K562 (cell line): Measurements from ENCODE around the gene CPT1B. TPM values are rescaled to one million over a fixed set of nuclear protein-coding genes. Genes with fewer than 3 reads are reported as not detected.
A peak's percentile ranks its signal among the peaks of the same experiment; 100 is the strongest.

Experiments used
- ATF3 ChIP-seq, 2 experiments: fragments of 450-650 bp in 1 of 2; sonication (generic) in 1 of 2; formaldehyde crosslinking in 1 of 2; IDR thresholded peaks in 1 of 2; conservative IDR thresholded peaks in 1 of 2; 2 replicates each; pipeline versions ENCODE4 v1.6.1 to v1.8.1; 2016 to 2023; ENCODE audit warnings: mild to moderate bottlenecking in 2 of 2, moderate library complexity in 2 of 2, inconsistent platforms in 1 of 2, missing genetic modification reagents in 1 of 2
- E4F1 ChIP-seq: fragments of 250-450 bp; sonication (Bioruptor Pico); IDR thresholded peaks from 2 replicates; pipeline ENCODE4 v1.5.0; 2021; ENCODE audit warnings: mild to moderate bottlenecking, borderline replicate concordance
- ESRRB ChIP-seq: fragments of 250-450 bp; sonication (Bioruptor Pico); IDR thresholded peaks from 2 replicates; pipeline ENCODE4 v1.5.0; 2020; ENCODE audit warnings: mild to moderate bottlenecking, moderate library complexity, borderline replicate concordance
- HBP1 ChIP-seq: fragments of 450-650 bp; formaldehyde crosslinking; IDR thresholded peaks from 2 replicates; pipeline ENCODE4 v1.4.0; 2022; ENCODE audit warnings: missing genetic modification characterization
- ID3 ChIP-seq, 2 experiments: fragments of 250-450 bp in 1 of 2; fragments of 450-650 bp in 1 of 2; sonication (Bioruptor Pico) in 1 of 2; IDR thresholded peaks; 2 replicates each; pipeline versions ENCODE4 v1.6.1 to v1.8.0; 2016 to 2021; ENCODE audit warnings: mild to moderate bottlenecking in 2 of 2, moderate library complexity in 2 of 2, missing compliant biosample characterization in 1 of 2, missing genetic modification characterization in 1 of 2
- KDM4B ChIP-seq, 2 experiments: fragments of 450-650 bp in 1 of 2; sonication (generic) in 1 of 2; IDR thresholded peaks; 2 replicates each; pipeline ENCODE4 v1.6.1; 2016 to 2017; ENCODE audit warnings: borderline replicate concordance in 2 of 2, antibody characterized with exemption in 1 of 2, low read depth in 1 of 2, mild to moderate bottlenecking in 1 of 2
- MAZ ChIP-seq, 2 experiments: fragments of 450-650 bp in 1 of 2; sonication (generic) in 1 of 2; formaldehyde crosslinking; IDR thresholded peaks in 1 of 2; conservative IDR thresholded peaks in 1 of 2; 2 replicates each; pipeline versions ENCODE4 v1.4.0 to v1.5.0; 2020; ENCODE audit warnings: mild to moderate bottlenecking in 1 of 2, missing genetic modification reagents in 1 of 2
- RAD51 ChIP-seq: fragments of 450-650 bp; IDR thresholded peaks from 2 replicates; pipeline ENCODE4 v1.7.1; 2016; ENCODE audit warnings: low read depth, mild to moderate bottlenecking, borderline replicate concordance
- SRSF1 ChIP-seq: fragments of 200-400 bp; formaldehyde crosslinking; IDR thresholded peaks from 2 replicates; pipeline ENCODE4 v1.6.1; 2017; ENCODE audit warnings: mild to moderate bottlenecking, low read depth, low read length, moderate library complexity
- TARDBP ChIP-seq: fragments of 450-650 bp; IDR thresholded peaks from 2 replicates; pipeline ENCODE4 v1.6.1; 2016
- TRIM24 ChIP-seq, 2 experiments: fragments of 450-650 bp; IDR thresholded peaks; 2 replicates each; pipeline ENCODE4 v1.6.1; 2016
- ZBTB26 ChIP-seq: fragments of 450-650 bp; formaldehyde crosslinking; IDR thresholded peaks from 2 replicates; pipeline ENCODE4 v1.4.0; 2022; ENCODE audit warnings: missing genetic modification characterization
- ZMIZ1 ChIP-seq, 2 experiments: fragments of 150-350 bp in 1 of 2; IDR thresholded peaks; 2 replicates each; pipeline ENCODE4 v1.6.1; 2012 to 2016; ENCODE audit warnings: low read depth in 2 of 2, low read length in 2 of 2, mild to moderate bottlenecking in 1 of 2, moderate library complexity in 1 of 2
- ZNF217 ChIP-seq: sonication (generic); formaldehyde crosslinking; IDR thresholded peaks from 2 replicates; pipeline ENCODE4 v1.8.0; 2022; ENCODE audit warnings: mild to moderate bottlenecking, missing genetic modification reagents
- polyA plus RNA-seq, 8 experiments: library from polyadenylated mRNA; depleted of rRNA in 4 of 8; stranded (reverse) in 5 of 8; unstranded in 3 of 8; fragments of >200 nt; fragmentation: Nextera tagmentation in 2 of 8; fragmentation: Illumina TruSeq in 1 of 8; extraction: Ambion mirVana in 2 of 8; extraction: Trizol in 1 of 8; gene quantifications; 2 replicates each; pipeline versions ENCODE4 v1.2.1 to v1.2.3, GENCODE V29; 2011 to 2014; ENCODE audit warnings: inconsistent platforms in 1 of 8, missing spikeins in 1 of 8
- total RNA-seq, 7 experiments: library from RNA; depleted of rRNA in 6 of 7; stranded (reverse); fragments of >200 nt in 6 of 7; fragmentation: Illumina TruSeq in 2 of 7; extraction: Trizol in 2 of 7; gene quantifications; 2 replicates each; pipeline versions ENCODE4 v1.2.1 to v1.2.3, GENCODE V29; 2011 to 2021; ENCODE audit warnings: low replicate concordance in 1 of 7

The CPT1B gene
- total and polyA plus RNA-seq, 9 of the 15 experiments (the other 6 are each of a cell fraction or from before 2014, with no cell fraction given) = 0.35 to 6.1 (median 2.6) TPM

- TF ChIP-seq ZBTB26 (CRISPR knock-in tag) (no peak), ATF3 (IDR thresholded peaks at IDR 0.05) (no peak), ATF3 (CRISPR knock-in tag; conservative IDR thresholded peaks at IDR 0.05) (no peak), ID3 (CRISPR knock-in tag; IDR thresholded peaks at IDR 0.05) (no peak), ID3 (tag; IDR thresholded peaks at IDR 0.05) (no peak), KDM4B (IDR thresholded peaks at IDR 0.05; ENCODE audit: borderline replicate concordance in 2 of 2, low read depth in 1 of 2) (no peak), E4F1 (CRISPR knock-in tag) (no peak), HBP1 (no peak), MAZ (CRISPR knock-in tag; conservative IDR thresholded peaks at IDR 0.05 in 1 of 2, IDR thresholded peaks at IDR 0.05 in 1 of 2) (no peak), ESRRB (CRISPR knock-in tag) (no peak), SRSF1 (no peak), TARDBP (no peak), ZMIZ1 (IDR thresholded peaks at IDR 0.05; ENCODE audit: low read depth in 2 of 2, low read length in 2 of 2) (peak in 1 of 2 experiments; percentile 38; a peak in 1 of 4 replicates), RAD51 (no peak), ZNF217 (CRISPR knock-in tag) (no peak), TRIM24 (IDR thresholded peaks at IDR 0.05) (peak; percentile 28 to 40; a peak in 1 of 4 replicates)
Measured at GRCh38 chr22:50532824-50533796, 45.1 kb downstream of the CPT1B start (continued).
